HG02759 (cell line): ENCODE results near the gene SIRPD.
"Not testable (repeated sequence)": the region's sequence is repeated elsewhere in the genome, so short reads cannot be mapped to it uniquely, and the experiment has no call there.

ENCODE experiments used
- ATAC-seq: cut with Tn5 transposase; IDR thresholded peaks from one replicate; pipeline ENCODE4 v1.9.1; 2021; ENCODE audit warnings: mild to moderate bottlenecking, moderate library complexity; ENCODE audit not compliant: unreplicated experiment

SIRPD gene

GRCh38 chr20:1497371-1497770 is 60.1 kb downstream of the SIRPD start:
- ATAC-seq = not testable (repeated sequence)

GRCh38 chr20:1496930-1497329 is 60.6 kb downstream of the SIRPD start:
- no peak for ATAC-seq

GRCh38 chr20:1494436-1494835 is 63.1 kb downstream of the SIRPD start:
- no peak for ATAC-seq

- no peak for ATAC-seq
Observed at GRCh38 chr20:1493536-1493935, 64.0 kb downstream of the SIRPD start.

GRCh38 chr20:1491860-1492642 is 65.5 kb downstream of the SIRPD start:
- ATAC-seq = no peak

- ATAC-seq = no peak
Observed at GRCh38 chr20:1491281-1491840, 66.1 kb downstream of the SIRPD start, which contains the start of gene SIRPB2. Gene SIRPB2, minus strand, starts transcription at chr20:1491420. Its CDS starts 61 bp downstream, at chr20:1491359.

- ATAC-seq = no peak
Observed at GRCh38 chr20:1490643-1491195, 66.8 kb downstream of the SIRPD start.

GRCh38 chr20:1489764-1490436 is 67.6 kb downstream of the SIRPD start:
- ATAC-seq = no peak

- ATAC-seq = no peak
Observed at GRCh38 chr20:1489325-1489724, 68.2 kb downstream of the SIRPD start.

- ATAC-seq = no peak
Observed at GRCh38 chr20:1486566-1486965, 70.9 kb downstream of the SIRPD start.

- no peak for ATAC-seq
Observed at GRCh38 chr20:1484438-1485116, 72.9 kb downstream of the SIRPD start.
